Transverse colon (tissue), 4 donors: ENCODE results near the gene MED10.

Experiments used
- CTCF ChIP-seq, 5 experiments: fragments of 200-600 bp in 3 of 5; fragments of 450-650 bp in 2 of 5; sonication (generic) in 3 of 5; IDR thresholded peaks; 1 replicate in 2 of 5; 2 replicates in 3 of 5; pipeline ENCODE4 v1.5.1; 2016 to 2017; ENCODE audit warnings: antibody characterized with exemption in 5 of 5, inconsistent platforms in 3 of 5, mild to moderate bottlenecking in 2 of 5, moderate library complexity in 1 of 5
- EP300 ChIP-seq: sonication (generic); formaldehyde crosslinking; IDR thresholded peaks from one replicate; pipeline ENCODE4 v1.6.1; 2017; ENCODE audit warnings: antibody characterized with exemption, low read depth
- POLR2A ChIP-seq: fragments of 450-650 bp; IDR thresholded peaks from one replicate; pipeline ENCODE4 v1.6.1; 2016; ENCODE audit warnings: antibody characterized with exemption, mild to moderate bottlenecking, moderate library complexity
- POLR2AphosphoS5 ChIP-seq, 3 donors: sonication (generic); formaldehyde crosslinking; IDR thresholded peaks; one replicate each; pipeline ENCODE4 v1.6.1; 2016; ENCODE audit warnings: antibody characterized with exemption in 3 of 3

GRCh38 chr5:6343951-6344592 is 34.3 kb downstream of the MED10 start:
- TF ChIP-seq POLR2A, result no peak
- TF ChIP-seq CTCF (IDR thresholded peaks at IDR 0.05), result no peak
- TF ChIP-seq EP300, result no peak
- no peak for TF ChIP-seq POLR2AphosphoS5 (IDR thresholded peaks at IDR 0.05)
